Urinary bladder (tissue), 4 donors: ENCODE measurements around the gene UBE2E2. TPM values are rescaled to one million over a fixed set of nuclear protein-coding genes. Genes with fewer than 3 reads are reported as not detected.

Experiments used
- DNase-seq: peaks from one replicate; pipeline ENCODE4 v3.0.0-alpha.2; 2015; ENCODE audit errors: extremely low spot score
- H3K27ac ChIP-seq: one replicate; pipeline ENCODE4 v1.5.1; 2013; ENCODE audit warnings: low read depth, mild to moderate bottlenecking, moderate library complexity
- H3K36me3 ChIP-seq: one replicate; pipeline ENCODE4 v1.6.1; 2013; ENCODE audit warnings: mild to moderate bottlenecking, moderate library complexity; ENCODE audit not compliant: insufficient read depth
- H3K4me1 ChIP-seq: one replicate; pipeline ENCODE4 v1.6.1; 2013; ENCODE audit warnings: mild to moderate bottlenecking, moderate library complexity; ENCODE audit not compliant: insufficient read depth
- H3K4me3 ChIP-seq: one replicate; pipeline ENCODE4 v1.5.1; 2013; ENCODE audit warnings: low read depth, low read length
- WGBS: extraction: QIAGEN DNeasy Blood & Tissue Kit; methylation state at CpG from one replicate; pipeline ENCODE4 v1.1.7; 2013; 5-methylcytosine and 5-hydroxymethylcytosine counted together
- polyA plus RNA-seq: library from polyadenylated mRNA; stranded (reverse); fragments of 200-250 nt; gene quantifications from one replicate; pipeline ENCODE4 v1.2.3, GENCODE V29; 2013
- total RNA-seq: library from RNA; depleted of rRNA; stranded (reverse); fragments of >200 nt; gene quantifications from one replicate; pipeline ENCODE4 v1.2.3, GENCODE V29; 2014
- donor health status: healthy with polysubstance abuse.
- donor health status: healthy.

Gene UBE2E2
- total and polyA plus RNA-seq, 2 donors = 36.3 to 120 TPM

GRCh38 chr3:23546181-23546580, 343.1 kb downstream of the UBE2E2 start:
- WGBS = 99% methylated on average over 2 of the region's 2 CpGs
- Histone ChIP-seq H3K27ac (no peak overlapping the region), H3K4me3 (no peak overlapping the region), H3K4me1 (no peaks in the 10 kb centered on the region), H3K36me3 (no peaks in the 10 kb centered on the region)
- no peak for DNase-seq

GRCh38 chr3:23547905-23548650, 345.0 kb downstream of the UBE2E2 start:
- Histone ChIP-seq H3K4me1 (no peaks in the 10 kb centered on the region), H3K4me3 (no peak overlapping the region), H3K27ac (no peak overlapping the region), H3K36me3 (no peaks in the 10 kb centered on the region)
- DNase-seq = no peak
- 93% methylated on average over 4 of the region's 4 CpGs for WGBS

DNA sequence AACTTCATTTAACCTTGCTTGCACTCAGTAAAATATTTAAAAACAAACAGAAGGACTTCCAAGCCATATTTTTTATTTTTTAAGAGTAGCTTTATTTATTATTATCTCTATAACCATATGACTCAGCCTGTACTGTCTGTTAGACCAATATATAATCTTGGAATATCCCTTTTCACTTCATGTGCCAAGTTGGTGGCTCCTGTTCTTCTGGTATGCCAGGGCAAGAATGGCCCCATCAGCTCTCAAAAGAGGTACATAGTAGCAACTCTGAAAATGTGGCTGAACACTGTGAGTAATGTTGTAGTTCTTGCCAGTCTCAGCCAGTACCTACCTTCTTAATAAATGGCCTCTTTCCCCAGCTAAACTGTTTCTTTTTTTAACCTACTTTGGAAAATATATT, 345.6 kb downstream of the UBE2E2 start:
- no peaks in the 10 kb centered on the region for H3K36me3 ChIP-seq
- H3K4me3 ChIP-seq = no peak overlapping the region
- no peaks in the 10 kb centered on the region for H3K4me1 ChIP-seq
- DNase-seq = no peak
- no peak overlapping the region for H3K27ac ChIP-seq

DNA sequence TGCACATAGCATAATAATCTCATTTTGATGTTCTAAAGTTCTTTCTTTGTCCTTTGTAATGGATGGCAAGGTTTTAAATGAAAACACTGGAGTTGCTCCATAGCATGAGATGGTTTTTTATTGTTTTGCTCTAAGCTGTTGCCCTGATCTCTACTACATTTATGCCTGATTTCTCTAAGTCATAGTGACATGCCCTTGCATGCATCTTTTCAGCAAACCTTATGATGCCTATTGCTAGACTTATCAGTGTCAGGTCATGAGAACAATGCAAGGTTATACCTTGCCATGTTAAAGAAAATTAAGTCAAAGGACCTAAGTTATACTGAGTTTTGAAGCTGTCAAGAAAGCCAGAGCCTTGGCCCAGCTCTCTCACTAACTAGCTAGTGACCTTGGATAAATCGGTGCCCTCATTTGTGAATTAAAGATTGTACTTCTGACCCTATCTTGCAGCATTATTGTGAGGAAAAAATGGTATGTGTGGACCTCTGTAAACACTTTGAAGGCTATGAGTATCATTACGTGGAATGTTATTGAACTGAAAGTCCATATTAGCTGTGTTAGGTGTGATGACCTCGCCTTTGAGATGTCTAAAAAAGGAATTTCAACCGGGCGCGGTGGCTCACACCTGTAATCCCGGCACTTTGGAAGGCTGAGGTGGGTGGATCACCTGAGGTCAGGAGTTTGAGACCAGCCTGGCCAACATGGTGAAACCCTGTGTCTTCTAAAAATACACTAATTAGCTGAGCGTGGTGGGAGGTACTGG, 346.2 kb downstream of the UBE2E2 start:
- DNase-seq = no peak
- Histone ChIP-seq H3K4me3 (no peak overlapping the region), H3K27ac (no peak overlapping the region), H3K36me3 (no peaks in the 10 kb centered on the region), H3K4me1 (no peaks in the 10 kb centered on the region)
- 96% methylated on average over 8 of the region's 8 CpGs for WGBS

GRCh38 chr3:23550402-23550801, 347.3 kb downstream of the UBE2E2 start:
- Histone ChIP-seq H3K36me3 (no peaks in the 10 kb centered on the region), H3K27ac (no peak overlapping the region), H3K4me3 (no peak overlapping the region), H3K4me1 (no peaks in the 10 kb centered on the region)
- no peak for DNase-seq
- 97% methylated on average over 1 of the region's 1 CpG for WGBS

DNA sequence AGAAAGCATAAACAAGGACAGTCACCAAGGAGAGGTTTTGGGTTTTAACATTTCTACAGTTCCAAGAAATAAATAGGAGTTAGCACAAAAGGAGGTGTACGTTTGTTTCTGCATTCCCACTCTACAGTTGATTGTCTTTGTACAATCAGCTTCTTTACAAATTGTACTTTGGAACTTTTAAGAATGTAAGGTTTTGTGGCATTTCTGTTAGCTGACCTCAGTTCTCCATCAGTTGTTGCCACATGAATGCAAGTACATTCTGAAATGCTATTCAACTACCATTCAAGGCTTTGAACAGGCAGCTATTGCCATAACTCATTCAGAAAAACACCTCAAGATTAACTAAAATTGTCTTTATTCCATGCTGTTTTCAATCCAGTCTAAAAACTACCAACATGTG, 349.4 kb downstream of the UBE2E2 start:
- no peaks in the 10 kb centered on the region for H3K4me1 ChIP-seq
- 89% methylated on average over 1 of the region's 1 CpG for WGBS
- no peak overlapping the region for H3K27ac ChIP-seq
- H3K36me3 ChIP-seq = no peaks in the 10 kb centered on the region
- no peak for DNase-seq
- H3K4me3 ChIP-seq = no peak overlapping the region

DNA sequence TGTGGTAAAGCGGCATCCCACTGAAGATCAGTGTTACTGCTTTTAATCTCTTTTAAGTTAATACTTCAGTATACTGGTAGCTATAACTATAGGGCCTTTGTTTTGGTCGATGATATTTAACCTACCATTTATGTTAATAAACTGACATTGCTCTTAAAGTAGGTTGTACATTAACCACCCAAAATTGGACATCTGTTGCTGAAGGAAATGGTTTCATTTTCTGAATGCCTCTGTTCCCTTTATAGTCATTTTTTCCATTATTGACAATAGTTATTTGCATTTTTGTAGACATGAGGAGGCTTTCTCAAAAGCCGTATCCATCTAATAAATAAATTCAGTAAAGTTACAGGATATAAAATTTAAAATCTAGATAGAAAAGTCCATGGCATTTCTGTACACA, 350.2 kb downstream of the UBE2E2 start:
- WGBS = 90% methylated on average over 3 of the region's 3 CpGs

DNA sequence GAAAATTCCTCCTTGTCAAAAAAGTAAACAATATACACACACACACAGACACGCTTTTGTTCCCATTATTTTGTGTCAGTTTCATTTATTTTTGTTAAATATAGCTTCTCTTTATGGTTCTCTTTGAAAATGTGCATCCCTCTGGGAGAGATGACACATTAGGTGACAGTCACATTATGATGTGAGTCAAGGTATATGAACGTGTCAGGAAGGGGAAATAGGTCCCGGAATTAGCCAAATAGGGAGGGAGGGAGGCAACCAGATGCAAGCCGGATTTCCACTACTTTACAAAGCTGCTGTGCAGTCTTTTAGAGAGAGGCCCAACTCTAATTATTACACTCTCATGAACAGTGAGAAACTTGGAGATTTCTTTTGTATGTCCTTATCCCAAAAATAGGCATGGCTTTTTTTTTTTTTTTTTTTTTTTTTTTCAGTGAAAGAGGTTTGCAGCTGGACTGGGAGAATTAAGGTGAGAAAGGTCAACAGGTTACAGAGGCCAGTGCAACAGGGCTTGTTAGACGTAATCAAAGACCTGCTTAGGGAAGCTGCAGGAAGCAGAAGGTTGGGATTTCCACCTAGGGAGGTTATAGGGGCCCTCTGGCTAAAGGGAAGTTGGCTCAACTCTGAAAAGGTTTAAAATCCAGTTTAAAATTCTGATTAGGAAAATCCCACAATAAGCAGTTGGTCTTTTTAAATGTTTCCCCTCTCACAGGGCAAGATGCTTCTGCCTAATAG, 362.1 kb downstream of the UBE2E2 start:
- 82% methylated on average over 5 of the region's 5 CpGs for WGBS
- Histone ChIP-seq H3K4me1 (no peaks in the 10 kb centered on the region), H3K36me3 (no peaks in the 10 kb centered on the region), H3K27ac (no peak overlapping the region), H3K4me3 (no peak overlapping the region)
- no peak for DNase-seq

More for the DNA sequence above, 350.2 kb downstream of the UBE2E2 start:
- Histone ChIP-seq H3K4me3 (no peak overlapping the region), H3K4me1 (no peaks in the 10 kb centered on the region), H3K27ac (no peak overlapping the region), H3K36me3 (no peaks in the 10 kb centered on the region)
- no peak for DNase-seq

DNA sequence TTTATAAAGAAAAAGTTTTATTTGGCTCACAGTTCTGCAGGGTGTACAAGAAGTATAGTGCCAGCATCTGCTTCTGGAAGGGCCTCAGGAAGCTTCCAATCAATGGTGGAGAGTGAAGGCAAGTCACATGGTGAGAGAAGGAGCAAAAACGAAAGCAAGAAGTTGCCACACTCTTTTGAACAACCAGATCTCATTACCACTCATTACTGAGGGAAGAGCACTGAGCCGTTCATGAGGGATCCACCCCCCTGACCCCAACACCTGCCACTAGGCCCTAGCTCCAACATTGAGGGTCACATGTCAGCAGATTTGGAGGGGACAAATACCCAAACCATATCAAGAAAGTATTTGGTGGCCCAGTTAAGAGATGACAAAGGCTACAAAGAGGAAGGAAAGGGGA, 363.4 kb downstream of the UBE2E2 start:
- Histone ChIP-seq H3K36me3 (no peaks in the 10 kb centered on the region), H3K4me3 (no peak overlapping the region), H3K4me1 (no peaks in the 10 kb centered on the region), H3K27ac (no peak overlapping the region)
- DNase-seq = no peak
- WGBS = 94% methylated on average over 2 of the region's 2 CpGs

GRCh38 chr3:23567917-23568316, 364.8 kb downstream of the UBE2E2 start:
- H3K4me1 ChIP-seq = no peaks in the 10 kb centered on the region
- no peak for DNase-seq
- H3K36me3 ChIP-seq = no peaks in the 10 kb centered on the region
- H3K27ac ChIP-seq = no peak overlapping the region
- 22% methylated on average over 3 of the region's 3 CpGs for WGBS
- H3K4me3 ChIP-seq = no peak overlapping the region

- no peak overlapping the region for H3K27ac ChIP-seq
- 98% methylated on average over 3 of the region's 3 CpGs for WGBS
- no peaks in the 10 kb centered on the region for H3K36me3 ChIP-seq
- H3K4me1 ChIP-seq = no peaks in the 10 kb centered on the region
- H3K4me3 ChIP-seq = no peak overlapping the region
- no peak for DNase-seq
Measured at GRCh38 chr3:23573827-23574226, 370.7 kb downstream of the UBE2E2 start.

- Histone ChIP-seq H3K27ac (no peak overlapping the region), H3K36me3 (no peaks in the 10 kb centered on the region), H3K4me3 (no peak overlapping the region), H3K4me1 (no peaks in the 10 kb centered on the region)
- WGBS = 99% methylated on average over 1 of the region's 1 CpG
- DNase-seq = no peak
Measured at GRCh38 chr3:23574822-23575315, 371.7 kb downstream of the UBE2E2 start.

- Histone ChIP-seq H3K36me3 (no peaks in the 10 kb centered on the region), H3K4me3 (no peak overlapping the region), H3K4me1 (no peaks in the 10 kb centered on the region), H3K27ac (no peak overlapping the region)
- WGBS = 85% methylated on average over 3 of the region's 3 CpGs
- DNase-seq = no peak
Measured at GRCh38 chr3:23575697-23576096, 372.6 kb downstream of the UBE2E2 start.
